ENCODE data around the gene EHD1.
A peak's percentile ranks its signal among the peaks of the same experiment; 100 is the strongest.

Gene EHD1

DNA sequence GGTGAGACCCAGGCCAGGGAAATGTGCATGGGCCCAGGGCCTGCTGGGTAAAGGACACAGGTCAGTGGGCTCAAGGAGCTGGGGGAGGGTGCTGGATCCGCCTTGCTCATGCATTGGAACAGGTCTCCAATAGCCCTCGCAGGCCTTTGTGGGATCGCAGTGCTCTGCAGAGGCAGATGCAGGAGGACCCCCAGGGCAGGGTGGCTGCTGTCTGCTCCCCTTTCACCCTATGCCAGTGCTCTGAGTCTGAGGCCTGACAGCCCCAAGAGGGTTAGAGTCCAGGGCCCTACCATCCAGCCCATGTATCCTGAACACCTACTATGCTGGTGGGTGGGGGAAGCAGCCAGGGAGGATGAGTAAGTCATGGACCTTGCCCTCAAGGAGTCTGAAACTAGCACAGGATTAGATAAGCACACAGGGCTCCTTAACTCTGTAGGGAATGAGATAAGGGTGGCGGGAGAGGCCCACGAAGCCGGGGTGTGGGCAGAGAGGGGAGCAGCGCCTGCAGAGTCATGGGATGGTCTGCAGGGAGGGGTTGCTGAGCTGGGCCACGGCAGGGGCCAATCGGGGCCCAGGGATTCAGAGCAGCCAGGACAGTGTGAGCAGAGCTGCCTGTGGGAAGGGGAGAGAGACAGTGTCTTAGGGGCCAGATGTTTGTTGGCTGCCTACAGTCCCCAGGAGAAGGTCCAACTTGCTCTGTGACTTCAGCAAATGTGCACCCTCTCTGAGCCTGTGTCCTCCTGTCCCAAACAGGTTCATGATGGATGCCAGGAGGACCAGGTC lies 10.5 kb upstream of the EHD1 start:
- no peak for DNase-seq

GRCh38 chr11:64888406-64888728 lies 9.9 kb upstream of the EHD1 start:
- DNase-seq: no peak

DNA sequence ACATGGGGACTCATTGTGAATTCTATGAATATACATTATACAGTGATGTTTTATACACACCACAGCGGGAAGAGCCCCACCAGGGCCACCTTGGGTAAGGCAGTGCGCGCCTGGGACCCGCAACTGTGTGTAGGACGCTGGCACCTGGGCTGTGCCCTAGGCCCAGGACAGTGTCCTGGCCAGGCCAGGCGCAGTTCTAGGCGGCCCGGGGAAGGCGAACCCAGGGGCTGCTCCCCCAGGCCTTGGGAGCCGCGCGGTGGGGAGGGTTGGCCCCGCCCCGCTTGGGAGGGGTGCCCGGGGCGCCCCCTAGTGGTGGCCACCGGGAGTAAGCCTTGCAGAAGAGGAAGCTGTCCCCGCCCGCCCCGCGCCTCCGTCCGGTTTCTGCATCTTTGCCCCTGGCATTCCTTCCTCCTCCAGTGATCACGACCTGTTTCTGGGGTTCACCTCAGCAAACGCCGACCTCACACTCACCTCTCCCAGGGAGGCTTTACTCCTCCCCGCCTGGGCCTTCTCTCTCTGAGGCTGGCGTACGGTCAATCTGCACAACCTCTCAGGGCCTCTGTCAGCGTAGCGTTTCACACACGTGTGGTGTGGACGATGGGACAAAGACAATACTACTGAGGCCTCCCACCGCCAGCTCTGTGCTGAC lies 9.5 kb upstream of the EHD1 start:
- peak; percentile 85 for DNase-seq

DNA sequence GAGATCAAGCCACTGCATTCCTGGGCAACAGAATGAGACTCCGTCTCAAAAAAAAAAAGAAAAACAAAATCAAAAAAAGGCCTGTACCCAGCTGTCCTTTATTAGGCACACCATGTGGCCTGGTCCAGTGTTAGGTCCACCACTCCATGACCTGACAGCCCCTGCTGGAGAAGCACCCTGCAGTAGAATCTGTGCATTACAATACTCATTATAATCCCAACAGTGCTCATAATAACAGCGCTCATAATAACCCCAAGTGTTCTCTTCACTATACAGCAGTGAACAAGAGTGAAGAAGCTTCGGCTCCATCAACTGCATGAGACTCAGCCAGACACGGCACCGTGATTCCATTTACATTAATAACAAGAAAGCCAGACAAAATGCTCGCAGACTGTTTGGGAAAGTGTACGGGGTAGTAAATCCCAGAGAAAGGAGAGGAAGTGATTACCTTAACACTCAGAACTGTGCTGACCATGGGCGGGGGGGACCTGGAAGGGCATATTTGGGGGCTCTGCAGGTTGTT lies 8.9 kb upstream of the EHD1 start:
- DNase-seq: no peak

GRCh38 chr11:64885367-64886286 lies 7.2 kb upstream of the EHD1 start:
- DNase-seq: no peak

- no peak for DNase-seq
These were observed 5.6 kb upstream of the EHD1 start for GRCh38 chr11:64884019-64884418.

DNA sequence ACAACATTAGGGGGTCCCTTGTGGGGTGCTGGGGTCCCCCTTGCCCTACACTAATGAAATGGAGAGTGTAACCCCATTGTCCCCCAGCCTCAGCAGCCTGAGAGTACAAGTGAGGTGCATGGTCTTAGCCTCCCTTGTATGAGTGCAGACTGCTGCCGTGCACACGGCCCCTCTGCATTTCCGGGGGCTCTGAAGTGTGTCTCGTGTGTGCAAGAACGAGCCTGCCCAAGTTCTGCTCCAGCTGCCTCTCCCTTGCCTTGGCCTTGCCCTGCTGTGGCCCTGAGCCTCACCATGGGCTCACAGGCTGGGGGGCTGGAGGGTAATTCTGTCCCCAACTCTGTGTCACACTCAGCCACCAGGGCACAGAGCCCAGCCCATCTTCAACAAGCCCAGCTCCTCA lies 5.2 kb upstream of the EHD1 start:
- DNase-seq: no peak

GRCh38 chr11:64882243-64882642 lies 3.8 kb upstream of the EHD1 start:
- DNase-seq: no peak

DNA sequence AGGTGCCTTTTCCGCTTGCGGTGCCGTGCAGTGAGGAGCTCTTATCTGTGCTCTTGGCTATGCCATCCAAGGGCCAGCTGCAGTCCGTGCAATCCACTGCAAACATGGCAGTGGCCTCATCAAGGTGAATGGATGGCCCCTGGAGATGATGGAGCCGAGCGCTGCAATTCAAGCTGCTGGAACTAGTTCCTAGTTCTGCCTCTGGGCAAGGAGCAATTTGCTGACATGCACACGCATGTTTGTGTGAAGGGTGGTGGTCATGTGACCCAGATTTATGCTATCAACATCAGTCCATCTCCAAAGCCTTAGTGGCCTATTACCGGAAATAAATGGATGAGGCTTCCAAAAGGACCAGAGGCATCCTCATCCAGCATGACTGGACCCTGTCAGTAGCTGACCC lies 3.1 kb upstream of the EHD1 start:
- no peak for DNase-seq

DNA sequence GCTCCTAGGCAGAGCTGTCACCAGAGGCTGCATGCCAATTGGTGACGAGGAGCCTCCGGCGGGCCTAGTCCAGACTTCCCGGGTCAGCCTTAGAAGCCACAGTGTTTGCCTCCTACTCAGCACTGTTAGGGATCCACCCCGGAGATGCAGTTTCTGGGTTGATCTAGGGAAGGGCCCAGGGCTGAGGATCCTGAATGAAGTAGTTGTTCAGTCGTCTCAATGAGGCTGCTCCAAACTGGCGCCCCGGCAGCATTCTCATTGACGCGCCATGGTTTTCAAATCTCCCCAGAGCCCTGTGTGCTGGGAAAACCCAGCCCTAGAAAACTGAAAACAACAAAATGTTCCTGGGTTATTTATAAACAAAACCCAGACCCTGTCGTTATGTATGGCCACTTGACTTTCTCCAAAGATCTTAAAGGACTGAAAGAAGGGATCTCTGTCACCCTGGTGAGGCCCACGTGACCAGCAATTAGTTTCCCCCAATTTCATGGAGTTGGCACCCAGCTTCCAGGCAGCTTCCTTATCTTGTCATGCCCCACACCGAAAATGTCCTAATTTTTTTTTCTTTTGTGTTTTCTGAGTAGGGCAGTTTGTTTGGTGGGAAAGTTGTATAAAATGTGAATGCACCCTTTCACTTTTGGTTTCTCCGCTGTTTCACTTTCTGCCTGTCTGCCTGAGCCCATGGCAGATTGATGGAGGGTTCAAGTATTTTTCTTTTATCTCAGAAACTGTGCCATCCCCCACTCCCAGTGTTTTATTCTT lies 2.0 kb upstream of the EHD1 start:
- no peak for DNase-seq

GRCh38 chr11:64879244-64879900 lies 951 bp upstream of the EHD1 start:
- DNase-seq: no peak

GRCh38 chr11:64878223-64878493 lies 263 bp downstream of the EHD1 start:
- no peak for DNase-seq

DNA sequence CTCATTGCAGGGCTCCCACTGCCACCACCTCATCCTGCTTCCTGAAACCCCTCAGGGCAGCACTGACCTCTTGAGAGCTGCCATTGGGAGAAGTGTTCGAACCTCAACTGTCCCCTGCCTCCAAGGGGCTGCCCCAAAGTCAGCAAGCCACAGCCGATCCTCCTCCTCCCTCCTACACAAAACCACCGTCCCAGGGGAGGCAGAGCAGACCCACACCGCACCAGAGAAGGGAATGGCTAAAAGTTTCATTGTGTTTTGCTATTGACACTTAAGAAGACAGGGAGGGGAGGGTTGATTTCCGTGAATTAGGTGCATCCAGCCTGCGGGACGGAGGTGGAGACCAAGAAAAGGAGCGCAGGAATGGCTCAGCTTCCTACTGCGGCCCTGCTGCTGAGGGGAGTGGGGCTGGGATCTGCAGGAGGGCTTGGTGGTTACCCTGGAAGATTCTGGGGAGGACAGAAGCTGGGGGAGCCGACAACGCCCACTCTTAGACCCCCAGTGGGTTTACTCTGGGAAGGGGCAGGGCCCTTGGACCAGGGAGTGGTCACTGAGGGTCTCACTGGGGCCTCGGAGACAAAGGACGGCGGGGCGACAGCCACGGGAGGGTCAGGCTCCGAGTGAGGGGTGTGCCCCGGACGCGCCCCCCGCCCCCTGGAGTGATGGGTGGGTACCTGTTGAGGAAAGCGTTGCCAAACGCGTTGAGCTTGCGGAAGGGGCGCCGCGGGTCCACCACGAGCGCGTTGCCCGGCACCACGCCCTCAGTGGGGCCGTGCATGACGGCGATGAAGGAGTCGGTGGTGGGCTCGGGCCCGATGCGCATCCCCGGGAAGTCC lies 815 bp downstream of the EHD1 start:
- no peak for DNase-seq

- no peak for DNase-seq
These were observed 1.5 kb downstream of the EHD1 start for GRCh38 chr11:64876835-64877341.

DNA sequence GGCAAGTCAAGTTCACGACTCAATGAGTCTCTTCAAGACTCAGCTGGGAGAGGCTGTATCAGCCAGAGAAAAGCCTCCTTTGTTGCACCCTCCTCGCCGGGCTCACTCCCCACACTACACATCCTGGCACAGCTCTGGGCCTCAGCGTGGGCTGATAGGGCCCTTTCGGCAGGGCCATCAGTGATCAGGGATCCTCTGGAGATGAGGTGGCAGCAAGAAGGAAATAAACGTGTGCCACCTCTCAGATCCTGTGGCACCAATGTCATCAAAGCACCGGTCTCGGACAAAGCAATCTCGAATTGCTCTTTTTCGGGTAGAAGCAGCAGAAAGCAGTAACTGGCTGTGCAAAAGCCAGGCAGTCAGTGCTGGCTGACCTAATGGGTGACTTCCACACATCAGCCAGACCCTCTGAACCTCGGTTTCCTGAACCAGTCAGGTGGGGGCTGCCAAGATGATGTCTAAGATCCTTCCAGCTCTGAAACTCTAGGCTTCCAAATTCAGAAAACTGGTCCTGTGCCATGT lies 2.1 kb downstream of the EHD1 start:
- no peak for DNase-seq

- no peak for DNase-seq
These were observed 2.8 kb downstream of the EHD1 start for GRCh38 chr11:64875369-64876228.

- no peak for DNase-seq
These were observed 3.8 kb downstream of the EHD1 start for GRCh38 chr11:64874308-64875240.

- no peak for DNase-seq
These were observed 5.5 kb downstream of the EHD1 start for GRCh38 chr11:64872790-64873488.

Data from stimulated activated CD4-positive, alpha-beta T cell treated with anti-CD3 and anti-CD28 coated beads, Interleukin-4, amount 100 ng/mL, for 1 hour (primary cell).